G401.6 (cell line): ENCODE data around the gene SENP6.
"Not testable (repeated sequence)": the region's sequence is repeated elsewhere in the genome, so short reads cannot be mapped to it uniquely, and the experiment has no call there.

ENCODE experiments used
- FAIRE-seq: peaks from 2 replicates; lab custom pipeline; 2012; peaks lifted over from hg19 to GRCh38; lab: Jason Lieb, UNC

Gene SENP6

GRCh38 chr6:75657327-75657726 is 55.6 kb downstream of the SENP6 start:
- FAIRE-seq: no peak

GRCh38 chr6:75666592-75666991 is 64.9 kb downstream of the SENP6 start:
- FAIRE-seq: peak; percentile 6

GRCh38 chr6:75673884-75674283 is 72.2 kb downstream of the SENP6 start:
- no peak for FAIRE-seq

GRCh38 chr6:75676377-75676776 is 74.7 kb downstream of the SENP6 start:
- peak; percentile 8 for FAIRE-seq

GRCh38 chr6:75682548-75682947 is 80.9 kb downstream of the SENP6 start:
- not testable (repeated sequence) for FAIRE-seq

- not testable (repeated sequence) for FAIRE-seq
These were observed 81.3 kb downstream of the SENP6 start for GRCh38 chr6:75683005-75683404.

GRCh38 chr6:75687535-75687934 is 85.9 kb downstream of the SENP6 start:
- FAIRE-seq: not testable (repeated sequence)

- not testable (repeated sequence) for FAIRE-seq
These were observed 86.3 kb downstream of the SENP6 start for GRCh38 chr6:75687937-75688336.

- FAIRE-seq: no peak
These were observed 87.9 kb downstream of the SENP6 start for GRCh38 chr6:75689576-75689975.

- FAIRE-seq: no peak
These were observed 89.3 kb downstream of the SENP6 start for GRCh38 chr6:75691012-75691411.

GRCh38 chr6:75693534-75693933 is 91.9 kb downstream of the SENP6 start:
- no peak for FAIRE-seq

- no peak for FAIRE-seq
These were observed 92.7 kb downstream of the SENP6 start for GRCh38 chr6:75694406-75694805.

GRCh38 chr6:75708334-75708733 is 106.7 kb downstream of the SENP6 start:
- FAIRE-seq: not testable (repeated sequence)

GRCh38 chr6:75711173-75711572 is 109.5 kb downstream of the SENP6 start:
- FAIRE-seq: no peak

- no peak for FAIRE-seq
These were observed 117.5 kb downstream of the SENP6 start for GRCh38 chr6:75719133-75719532.

GRCh38 chr6:75723382-75723781 is 121.7 kb downstream of the SENP6 start:
- no peak for FAIRE-seq

- no peak for FAIRE-seq
These were observed 125.5 kb downstream of the SENP6 start for GRCh38 chr6:75727206-75727605.

GRCh38 chr6:75731029-75731428 is 129.3 kb downstream of the SENP6 start:
- FAIRE-seq: not testable (repeated sequence)

GRCh38 chr6:75735491-75736186 is 134.0 kb downstream of the SENP6 start:
- FAIRE-seq: no peak

GRCh38 chr6:75743971-75744370 is 142.3 kb downstream of the SENP6 start:
- FAIRE-seq: no peak

GRCh38 chr6:75745404-75745803 is 143.7 kb downstream of the SENP6 start:
- FAIRE-seq: no peak

- no peak for FAIRE-seq
These were observed 144.5 kb downstream of the SENP6 start for GRCh38 chr6:75746221-75746620.

- no peak for FAIRE-seq
These were observed 145.7 kb downstream of the SENP6 start for GRCh38 chr6:75747152-75747992.
